ENCODE measurements around the gene SSTR1.

DNA sequence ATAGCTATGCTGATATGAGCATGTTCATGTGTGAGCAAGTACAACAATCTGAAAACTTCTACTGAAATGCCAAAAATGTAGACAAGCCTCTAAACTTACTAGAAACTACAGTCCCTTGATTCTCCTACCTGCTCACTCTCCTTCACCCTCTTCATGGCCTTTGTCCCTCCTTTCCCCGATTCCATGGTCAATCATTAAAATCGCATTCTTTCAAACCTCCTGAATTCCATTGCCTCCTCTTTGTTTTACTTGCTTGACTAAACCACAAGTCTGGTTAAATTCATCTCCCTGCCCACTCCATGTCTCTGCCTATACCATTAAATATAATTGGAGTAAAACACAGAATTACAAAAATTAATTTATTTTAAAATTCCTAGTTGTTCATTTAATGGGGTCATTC, 33.0 kb upstream of the SSTR1 start:
- TF ChIP-seq CTCF (conservative IDR thresholded peaks at IDR 0.05 in 1 of 2, IDR thresholded peaks at IDR 0.05 in 1 of 2; ENCODE audit: extremely low read depth in 1 of 2, insufficient read depth in 1 of 2, low read depth in 1 of 2, low read length in 2 of 2) (no peak), EZH2 (IDR thresholded peaks at IDR 0.05; ENCODE audit: borderline replicate concordance, low read length) (no peak)

Data from mammary epithelial cell (primary cell).